HCT116 (cell line): Measurements from ENCODE around the gene NEK11. TPM values are rescaled to one million over a fixed set of nuclear protein-coding genes. Genes with fewer than 3 reads are reported as not detected.

Experiments used
- ATAC-seq: fragments of 200-7000 bp; cut with Tn5 transposase; 2 replicates; pipeline ENCODE4 v1.9.1; 2020; ENCODE audit warnings: mild to moderate bottlenecking, moderate library complexity
- BruUV-seq: library from RNA; stranded (reverse); fragments of 400-500 nt; replicated peaks from 2 replicates; lab custom pipeline; 2021; lab: Mats Ljungman, UMichigan
- CTCF ChIA-PET: fragments of 300-600 bp; sonication (Branson Sonifier 250); formaldehyde crosslinking; loops from one replicate; lab custom pipeline; 2021; ENCODE audit warnings: antibody characterized with exemption; lab: Charles Lee
- POLR2A ChIA-PET: fragments of 300-600, 350-600 bp; sonication (Branson Sonifier 250); formaldehyde crosslinking; loops from one replicate; lab custom pipeline; 2021; ENCODE audit warnings: antibody characterized with exemption; lab: Charles Lee
- RAD21 ChIA-PET, 2 experiments: fragments of 300-600 bp; sonication (Branson Sonifier 250); formaldehyde crosslinking; loops; one replicate each; lab custom pipeline; 2023; ENCODE audit warnings: low total read pairs in 2 of 2; ENCODE audit not compliant: uncharacterized antibody in 2 of 2, unreplicated experiment in 2 of 2, low non-redundant PET in 1 of 2; lab: Charles Lee
- DNase-seq: peaks from one replicate; pipeline ENCODE4 v3.0.0-alpha.2; 2010; ENCODE audit warnings: low read depth, low spot score
- H2AFZ ChIP-seq: fragments of 200-600 bp; shearing (Covaris generic), sonication (generic); 2 replicates; pipeline ENCODE4 v1.6.1; 2017; ENCODE audit warnings: low read depth, mixed run types, mixed read lengths, antibody characterized with exemption, low read length; ENCODE audit not compliant: poor library complexity, severe bottlenecking
- H3K27ac ChIP-seq: 2 replicates; pipeline ENCODE4 v1.5.1; 2012; ENCODE audit warnings: low read depth, low read length
- H3K27me3 ChIP-seq: fragments of 200-600 bp; sonication (generic); 2 replicates; pipeline ENCODE4 v1.6.1; 2016; ENCODE audit warnings: mixed run types, low read length, mixed read lengths; ENCODE audit not compliant: insufficient read depth
- H3K36me3 ChIP-seq, 2 experiments: fragments of 200-500 bp in 1 of 2; fragments of 200-600 bp in 1 of 2; sonication (Bioruptor generic) in 1 of 2; sonication (generic) in 1 of 2; 2 replicates each; pipeline versions ENCODE4 v1.5.1 to v1.6.1; 2014 to 2016; ENCODE audit warnings: low read length in 2 of 2, inconsistent platforms in 1 of 2, mixed read lengths in 1 of 2, mixed run types in 1 of 2; ENCODE audit not compliant: insufficient read depth in 2 of 2, control insufficient read depth in 1 of 2
- H3K4me1 ChIP-seq, 2 experiments: fragments of 200-600 bp in 1 of 2; sonication (generic) in 1 of 2; 2 replicates each; pipeline versions ENCODE4 v1.5.1 to v1.6.1; 2012 to 2017; ENCODE audit warnings: low read length in 2 of 2, inconsistent platforms in 1 of 2, mild to moderate bottlenecking in 1 of 2, mixed read lengths in 1 of 2, mixed run types in 1 of 2, moderate library complexity in 1 of 2; ENCODE audit not compliant: insufficient read depth in 2 of 2, control insufficient read depth in 1 of 2
- H3K4me2 ChIP-seq: fragments of 200-600 bp; sonication (generic); 2 replicates; pipeline ENCODE4 v1.6.1; 2017; ENCODE audit warnings: mixed run types, low read length, mixed read lengths
- H3K4me3 ChIP-seq, 2 experiments: fragments of 200-600 bp in 1 of 2; sonication (generic) in 1 of 2; replicated peaks in 1 of 2; 2 replicates each; pipeline ENCODE4 v1.5.1; 2011 to 2016; ENCODE audit warnings: low read length in 2 of 2, control low read depth in 1 of 2, low read depth in 1 of 2, mild to moderate bottlenecking in 1 of 2, mixed read lengths in 1 of 2, mixed run types in 1 of 2
- H3K79me2 ChIP-seq: fragments of 200-600 bp; sonication (generic); 2 replicates; pipeline ENCODE4 v1.6.1; 2017; ENCODE audit warnings: mild to moderate bottlenecking, mixed run types, low read length, moderate library complexity, mixed read lengths; ENCODE audit not compliant: insufficient read depth
- H3K9ac ChIP-seq: fragments of 200-600 bp; sonication (generic); 2 replicates; pipeline ENCODE4 v1.6.1; 2016; ENCODE audit warnings: low read length, mixed read lengths
- H3K9me2 ChIP-seq: fragments of 200-600 bp; sonication (generic), shearing (Covaris generic); 2 replicates; pipeline ENCODE4 v1.6.1; 2017; ENCODE audit warnings: mixed run types, mild to moderate bottlenecking, moderate library complexity; ENCODE audit not compliant: insufficient read depth
- H3K9me3 ChIP-seq, 2 experiments: fragments of 200-500 bp in 1 of 2; fragments of 200-600 bp in 1 of 2; sonication (Bioruptor generic) in 1 of 2; sonication (generic) in 1 of 2; 2 replicates each; pipeline ENCODE4 v1.6.1; 2014 to 2017; ENCODE audit warnings: low read length in 2 of 2, mixed read lengths in 2 of 2, inconsistent platforms in 1 of 2, low read depth in 1 of 2, mild to moderate bottlenecking in 1 of 2, mixed run types in 1 of 2, moderate library complexity in 1 of 2; ENCODE audit not compliant: control insufficient read depth in 1 of 2, insufficient read depth in 1 of 2
- H4K20me1 ChIP-seq: fragments of 200-600 bp; sonication (generic), shearing (Covaris generic); 2 replicates; pipeline ENCODE4 v1.6.1; 2017; ENCODE audit warnings: mixed run types, mild to moderate bottlenecking, moderate library complexity; ENCODE audit not compliant: insufficient read depth
- CBX3 ChIP-seq: IDR thresholded peaks from 2 replicates; pipeline ENCODE4 v1.6.1; 2012; ENCODE audit warnings: low read depth
- CEBPB ChIP-seq: IDR thresholded peaks from 2 replicates; pipeline ENCODE4 v1.6.1; 2012; ENCODE audit warnings: low read depth
- EGR1 ChIP-seq: IDR thresholded peaks from 2 replicates; pipeline ENCODE4 v1.6.1; 2012; ENCODE audit warnings: low read depth
- ELF1 ChIP-seq: IDR thresholded peaks from 2 replicates; pipeline ENCODE4 v1.6.1; 2012; ENCODE audit warnings: low read depth, borderline replicate concordance
- EZH2phosphoT487 ChIP-seq: fragments of 200-600 bp; IDR thresholded peaks from 2 replicates; pipeline ENCODE4 v1.6.1; 2018; ENCODE audit warnings: antibody characterized with exemption, borderline replicate concordance
- FOSL1 ChIP-seq: IDR thresholded peaks from 2 replicates; pipeline ENCODE4 v1.6.1; 2012; ENCODE audit warnings: low read depth
- JUND ChIP-seq: IDR thresholded peaks from 2 replicates; pipeline ENCODE4 v1.6.1; 2012
- POLR2A ChIP-seq: IDR thresholded peaks from 2 replicates; pipeline ENCODE4 v1.7.0; 2011; ENCODE audit warnings: borderline replicate concordance; ENCODE audit not compliant: insufficient read depth, insufficient read length; ENCODE audit errors: extremely low read depth
- RAD21 ChIP-seq: IDR thresholded peaks from 2 replicates; pipeline ENCODE4 v1.6.1; 2012; ENCODE audit warnings: low read depth, mild to moderate bottlenecking
- SP1 ChIP-seq: IDR thresholded peaks from 2 replicates; pipeline ENCODE4 v1.6.1; 2012; ENCODE audit warnings: low read depth
- SRF ChIP-seq: IDR thresholded peaks from 2 replicates; pipeline ENCODE4 v1.6.1; 2012; ENCODE audit warnings: low read depth
- TCF7L2 ChIP-seq: IDR thresholded peaks from 2 replicates; pipeline ENCODE4 v1.7.0; 2011; ENCODE audit warnings: borderline replicate concordance, inconsistent platforms; ENCODE audit not compliant: insufficient read depth, insufficient read length; ENCODE audit errors: extremely low read depth
- YY1 ChIP-seq: IDR thresholded peaks from 2 replicates; pipeline ENCODE4 v1.6.1; 2011; ENCODE audit warnings: low read length, low read depth, moderate library complexity, mild to moderate bottlenecking; ENCODE audit not compliant: insufficient replicate concordance; ENCODE audit errors: extremely low read depth
- ZFX ChIP-seq: fragments of 450-650 bp; IDR thresholded peaks from 2 replicates; pipeline ENCODE4 v1.6.1; 2017
- ZNF274 ChIP-seq: fragments of 200-500 bp; sonication (Bioruptor generic); IDR thresholded peaks from 2 replicates; pipeline ENCODE4 v1.6.1; 2014; ENCODE audit warnings: mild to moderate bottlenecking, low read depth, low read length, inconsistent platforms
- intact Hi-C: fragments of 100-400 bp; cut with micrococcal nuclease; formaldehyde crosslinking; loops from 2 replicates; pipeline ENCODE4 v1.10.0; 2022
- total RNA-seq: library from RNA; stranded (reverse); gene quantifications from one replicate; pipeline ENCODE4 v1.2.1, GENCODE V29; 2021; ENCODE audit not compliant: unreplicated experiment
- TF ChIP-seq, protein P1 (sequence below): IDR thresholded peaks from 2 replicates; pipeline ENCODE4 v1.6.1; 2012
- TF ChIP-seq, protein P2 (sequence below): IDR thresholded peaks from 2 replicates; pipeline ENCODE4 v1.6.1; 2012; ENCODE audit warnings: low read depth
- TF ChIP-seq, protein P3 (sequence below): IDR thresholded peaks from 2 replicates; pipeline ENCODE4 v1.6.1; 2011; ENCODE audit warnings: mild to moderate bottlenecking, low read length, moderate library complexity; ENCODE audit not compliant: insufficient replicate concordance; ENCODE audit errors: extremely low read depth
- TF ChIP-seq, protein P4 (sequence below), 3 experiments: fragments of 200-600 bp in 1 of 3; sonication (generic) in 1 of 3; IDR thresholded peaks in 2 of 3; conservative IDR thresholded peaks in 1 of 3; 2 replicates each; pipeline ENCODE4 v1.5.1; 2012 to 2017; ENCODE audit warnings: low read depth in 2 of 3, low read length in 2 of 3, antibody characterized with exemption in 1 of 3, borderline replicate concordance in 1 of 3, control low read depth in 1 of 3, mild to moderate bottlenecking in 1 of 3, mixed read lengths in 1 of 3, mixed run types in 1 of 3, moderate library complexity in 1 of 3; ENCODE audit not compliant: insufficient read depth in 1 of 3

The NEK11 gene
- total RNA-seq, 1 experiment from 2014 or later = 3.1 TPM

DNA sequence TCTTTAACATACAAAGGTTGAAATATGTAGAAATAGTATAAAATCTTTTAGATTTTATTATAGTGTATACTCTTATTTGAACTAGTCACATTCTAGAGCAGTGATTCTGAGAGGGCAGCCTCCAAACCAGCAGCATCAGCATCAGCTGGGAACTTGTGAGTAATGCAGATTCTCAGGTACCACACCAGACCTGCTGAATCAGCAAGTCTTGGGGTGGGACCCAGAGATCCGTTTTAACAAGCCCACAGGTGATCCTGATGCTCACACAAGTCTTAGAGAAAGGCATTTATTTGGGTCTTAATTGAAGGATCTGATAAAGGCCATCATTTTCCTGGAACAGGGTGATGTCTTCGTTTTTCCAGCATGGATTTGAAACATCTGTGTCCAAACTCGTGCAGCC, 195.9 kb downstream of the NEK11 start:
- H3K9ac ChIP-seq = no peak overlapping the region
- ChIA-PET CTCF (no interaction called here), POLR2A (no interaction called here), RAD21 (no interaction called here)
- intact Hi-C loops = no loop called here
- no peak overlapping the region for H3K27ac ChIP-seq
- no peaks in the 10 kb centered on the region for H3K9me3 ChIP-seq
- ATAC-seq (no peak), DNase-seq (no peak)
- no peaks in the 10 kb centered on the region for H3K79me2 ChIP-seq
- H3K4me2 ChIP-seq = no peak overlapping the region
- BruUV-seq = no TSS peak
- no peaks in the 10 kb centered on the region for H3K27me3 ChIP-seq
- H3K4me3 ChIP-seq = no peak overlapping the region
- H3K36me3 ChIP-seq = no peaks in the 10 kb centered on the region
- no peaks in the 10 kb centered on the region for H3K9me2 ChIP-seq
- H4K20me1 ChIP-seq = no peaks in the 10 kb centered on the region
- H3K4me1 ChIP-seq = peaks cover 7 to 10% of the 10 kb centered on the region in 2 experiments
- no peak overlapping the region for H2AFZ ChIP-seq
- TF ChIP-seq FOSL1 = no peak
- TF ChIP-seq CBX3 = no peak
- no peak for TF ChIP-seq YY1
- TF ChIP-seq, protein P1, sequence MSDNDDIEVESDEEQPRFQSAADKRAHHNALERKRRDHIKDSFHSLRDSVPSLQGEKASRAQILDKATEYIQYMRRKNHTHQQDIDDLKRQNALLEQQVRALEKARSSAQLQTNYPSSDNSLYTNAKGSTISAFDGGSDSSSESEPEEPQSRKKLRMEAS = no peak
- TF ChIP-seq, protein P2, sequence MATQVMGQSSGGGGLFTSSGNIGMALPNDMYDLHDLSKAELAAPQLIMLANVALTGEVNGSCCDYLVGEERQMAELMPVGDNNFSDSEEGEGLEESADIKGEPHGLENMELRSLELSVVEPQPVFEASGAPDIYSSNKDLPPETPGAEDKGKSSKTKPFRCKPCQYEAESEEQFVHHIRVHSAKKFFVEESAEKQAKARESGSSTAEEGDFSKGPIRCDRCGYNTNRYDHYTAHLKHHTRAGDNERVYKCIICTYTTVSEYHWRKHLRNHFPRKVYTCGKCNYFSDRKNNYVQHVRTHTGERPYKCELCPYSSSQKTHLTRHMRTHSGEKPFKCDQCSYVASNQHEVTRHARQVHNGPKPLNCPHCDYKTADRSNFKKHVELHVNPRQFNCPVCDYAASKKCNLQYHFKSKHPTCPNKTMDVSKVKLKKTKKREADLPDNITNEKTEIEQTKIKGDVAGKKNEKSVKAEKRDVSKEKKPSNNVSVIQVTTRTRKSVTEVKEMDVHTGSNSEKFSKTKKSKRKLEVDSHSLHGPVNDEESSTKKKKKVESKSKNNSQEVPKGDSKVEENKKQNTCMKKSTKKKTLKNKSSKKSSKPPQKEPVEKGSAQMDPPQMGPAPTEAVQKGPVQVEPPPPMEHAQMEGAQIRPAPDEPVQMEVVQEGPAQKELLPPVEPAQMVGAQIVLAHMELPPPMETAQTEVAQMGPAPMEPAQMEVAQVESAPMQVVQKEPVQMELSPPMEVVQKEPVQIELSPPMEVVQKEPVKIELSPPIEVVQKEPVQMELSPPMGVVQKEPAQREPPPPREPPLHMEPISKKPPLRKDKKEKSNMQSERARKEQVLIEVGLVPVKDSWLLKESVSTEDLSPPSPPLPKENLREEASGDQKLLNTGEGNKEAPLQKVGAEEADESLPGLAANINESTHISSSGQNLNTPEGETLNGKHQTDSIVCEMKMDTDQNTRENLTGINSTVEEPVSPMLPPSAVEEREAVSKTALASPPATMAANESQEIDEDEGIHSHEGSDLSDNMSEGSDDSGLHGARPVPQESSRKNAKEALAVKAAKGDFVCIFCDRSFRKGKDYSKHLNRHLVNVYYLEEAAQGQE = no peak
- TF ChIP-seq SP1 = no peak
- TF ChIP-seq TCF7L2 = no peak
- TF ChIP-seq SRF = no peak
- no peak for TF ChIP-seq EGR1
- no peak for TF ChIP-seq ZFX
- TF ChIP-seq, protein P3, sequence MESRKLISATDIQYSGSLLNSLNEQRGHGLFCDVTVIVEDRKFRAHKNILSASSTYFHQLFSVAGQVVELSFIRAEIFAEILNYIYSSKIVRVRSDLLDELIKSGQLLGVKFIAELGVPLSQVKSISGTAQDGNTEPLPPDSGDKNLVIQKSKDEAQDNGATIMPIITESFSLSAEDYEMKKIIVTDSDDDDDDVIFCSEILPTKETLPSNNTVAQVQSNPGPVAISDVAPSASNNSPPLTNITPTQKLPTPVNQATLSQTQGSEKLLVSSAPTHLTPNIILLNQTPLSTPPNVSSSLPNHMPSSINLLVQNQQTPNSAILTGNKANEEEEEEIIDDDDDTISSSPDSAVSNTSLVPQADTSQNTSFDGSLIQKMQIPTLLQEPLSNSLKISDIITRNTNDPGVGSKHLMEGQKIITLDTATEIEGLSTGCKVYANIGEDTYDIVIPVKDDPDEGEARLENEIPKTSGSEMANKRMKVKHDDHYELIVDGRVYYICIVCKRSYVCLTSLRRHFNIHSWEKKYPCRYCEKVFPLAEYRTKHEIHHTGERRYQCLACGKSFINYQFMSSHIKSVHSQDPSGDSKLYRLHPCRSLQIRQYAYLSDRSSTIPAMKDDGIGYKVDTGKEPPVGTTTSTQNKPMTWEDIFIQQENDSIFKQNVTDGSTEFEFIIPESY = no peak
- no peak for TF ChIP-seq RAD21
- TF ChIP-seq CEBPB = no peak
- no peak for TF ChIP-seq ZNF274
- TF ChIP-seq, protein P4, sequence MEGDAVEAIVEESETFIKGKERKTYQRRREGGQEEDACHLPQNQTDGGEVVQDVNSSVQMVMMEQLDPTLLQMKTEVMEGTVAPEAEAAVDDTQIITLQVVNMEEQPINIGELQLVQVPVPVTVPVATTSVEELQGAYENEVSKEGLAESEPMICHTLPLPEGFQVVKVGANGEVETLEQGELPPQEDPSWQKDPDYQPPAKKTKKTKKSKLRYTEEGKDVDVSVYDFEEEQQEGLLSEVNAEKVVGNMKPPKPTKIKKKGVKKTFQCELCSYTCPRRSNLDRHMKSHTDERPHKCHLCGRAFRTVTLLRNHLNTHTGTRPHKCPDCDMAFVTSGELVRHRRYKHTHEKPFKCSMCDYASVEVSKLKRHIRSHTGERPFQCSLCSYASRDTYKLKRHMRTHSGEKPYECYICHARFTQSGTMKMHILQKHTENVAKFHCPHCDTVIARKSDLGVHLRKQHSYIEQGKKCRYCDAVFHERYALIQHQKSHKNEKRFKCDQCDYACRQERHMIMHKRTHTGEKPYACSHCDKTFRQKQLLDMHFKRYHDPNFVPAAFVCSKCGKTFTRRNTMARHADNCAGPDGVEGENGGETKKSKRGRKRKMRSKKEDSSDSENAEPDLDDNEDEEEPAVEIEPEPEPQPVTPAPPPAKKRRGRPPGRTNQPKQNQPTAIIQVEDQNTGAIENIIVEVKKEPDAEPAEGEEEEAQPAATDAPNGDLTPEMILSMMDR (IDR thresholded peaks at IDR 0.05 in 2 of 3, conservative IDR thresholded peaks at IDR 0.05 in 1 of 3; ENCODE audit: borderline replicate concordance in 1 of 3, insufficient read depth in 1 of 3, low read depth in 2 of 3, low read length in 2 of 3) = no peak
- no peak for TF ChIP-seq ELF1
- no peak for TF ChIP-seq EZH2phosphoT487
- TF ChIP-seq JUND = no peak
- no peak for TF ChIP-seq POLR2A
